GM12873 (cell line): ENCODE measurements around the gene KCNC4.

Experiments used
- TF ChIP-seq, protein P1 (sequence below): IDR thresholded peaks from 2 replicates; pipeline ENCODE4 v1.5.1; 2012; ENCODE audit warnings: low read depth, mild to moderate bottlenecking, moderate library complexity, low read length, control low read depth; ENCODE audit not compliant: insufficient read depth; ENCODE audit errors: missing control alignments

KCNC4 gene

GRCh38 chr1:110215621-110216515 lies 5.8 kb downstream of the KCNC4 start:
- TF ChIP-seq, protein P1, sequence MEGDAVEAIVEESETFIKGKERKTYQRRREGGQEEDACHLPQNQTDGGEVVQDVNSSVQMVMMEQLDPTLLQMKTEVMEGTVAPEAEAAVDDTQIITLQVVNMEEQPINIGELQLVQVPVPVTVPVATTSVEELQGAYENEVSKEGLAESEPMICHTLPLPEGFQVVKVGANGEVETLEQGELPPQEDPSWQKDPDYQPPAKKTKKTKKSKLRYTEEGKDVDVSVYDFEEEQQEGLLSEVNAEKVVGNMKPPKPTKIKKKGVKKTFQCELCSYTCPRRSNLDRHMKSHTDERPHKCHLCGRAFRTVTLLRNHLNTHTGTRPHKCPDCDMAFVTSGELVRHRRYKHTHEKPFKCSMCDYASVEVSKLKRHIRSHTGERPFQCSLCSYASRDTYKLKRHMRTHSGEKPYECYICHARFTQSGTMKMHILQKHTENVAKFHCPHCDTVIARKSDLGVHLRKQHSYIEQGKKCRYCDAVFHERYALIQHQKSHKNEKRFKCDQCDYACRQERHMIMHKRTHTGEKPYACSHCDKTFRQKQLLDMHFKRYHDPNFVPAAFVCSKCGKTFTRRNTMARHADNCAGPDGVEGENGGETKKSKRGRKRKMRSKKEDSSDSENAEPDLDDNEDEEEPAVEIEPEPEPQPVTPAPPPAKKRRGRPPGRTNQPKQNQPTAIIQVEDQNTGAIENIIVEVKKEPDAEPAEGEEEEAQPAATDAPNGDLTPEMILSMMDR = no peak

GRCh38 chr1:110216844-110217444 lies 6.8 kb downstream of the KCNC4 start:
- TF ChIP-seq, protein P1 = no peak

DNA sequence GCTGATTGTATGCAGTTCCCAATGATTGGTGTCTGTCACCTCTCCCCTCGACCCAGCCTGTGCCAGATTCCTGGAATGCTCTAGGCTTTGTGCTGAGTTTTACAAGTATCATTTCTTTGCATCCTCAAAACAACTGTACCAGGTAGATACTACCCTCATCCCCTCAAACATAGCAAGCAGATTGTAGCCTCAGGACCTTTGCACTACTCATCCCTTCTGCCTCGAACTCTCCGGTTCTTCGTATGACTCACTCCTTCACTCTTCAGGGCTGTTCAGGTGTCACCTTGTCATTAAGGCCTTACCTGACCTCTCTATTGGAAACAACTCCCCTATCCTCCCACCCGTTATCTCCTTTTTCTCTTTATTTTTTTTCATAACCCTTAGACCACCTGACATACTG lies 8.0 kb downstream of the KCNC4 start:
- TF ChIP-seq, protein P1 = no peak

DNA sequence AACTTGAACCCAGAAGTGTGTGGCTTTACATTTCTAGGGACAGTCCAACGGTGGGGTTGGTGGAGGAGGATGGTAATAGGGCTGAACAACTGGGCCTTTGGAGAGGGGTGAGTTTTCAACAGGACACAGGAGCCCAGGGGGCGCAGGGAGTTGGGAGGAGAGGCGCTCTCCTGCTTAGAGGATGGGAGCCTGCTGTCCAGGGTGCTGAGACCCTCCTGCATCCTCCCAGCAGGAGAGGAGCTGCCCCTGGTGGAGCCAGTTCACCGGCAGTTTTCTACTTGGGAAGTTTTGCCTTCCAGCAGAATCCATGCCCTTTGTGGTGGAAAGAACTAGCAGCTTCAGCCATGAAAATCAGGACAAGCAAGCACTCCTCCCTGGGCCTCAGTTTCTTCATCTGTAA lies 8.6 kb downstream of the KCNC4 start:
- TF ChIP-seq, protein P1 = no peak

DNA sequence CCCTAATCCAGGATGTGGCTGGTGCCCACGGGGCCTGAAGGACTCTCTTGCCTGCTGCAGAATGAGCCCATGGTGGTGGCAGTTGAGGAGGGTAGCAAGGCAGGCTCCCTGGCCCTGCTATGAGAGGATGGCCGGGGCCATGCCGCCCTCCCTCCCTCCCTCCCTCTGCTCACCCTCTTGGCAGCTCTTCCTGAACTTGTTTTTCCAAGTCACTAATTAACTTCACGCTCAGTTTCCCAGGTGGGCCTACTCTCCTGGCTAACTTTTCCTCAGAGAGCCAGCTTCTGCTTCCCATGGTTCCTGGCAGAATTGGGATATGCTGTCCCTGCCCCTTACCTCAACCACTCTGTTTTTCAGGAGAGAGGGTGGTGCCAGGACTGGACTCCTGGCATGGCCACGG lies 10.2 kb downstream of the KCNC4 start:
- TF ChIP-seq, protein P1 = no peak

DNA sequence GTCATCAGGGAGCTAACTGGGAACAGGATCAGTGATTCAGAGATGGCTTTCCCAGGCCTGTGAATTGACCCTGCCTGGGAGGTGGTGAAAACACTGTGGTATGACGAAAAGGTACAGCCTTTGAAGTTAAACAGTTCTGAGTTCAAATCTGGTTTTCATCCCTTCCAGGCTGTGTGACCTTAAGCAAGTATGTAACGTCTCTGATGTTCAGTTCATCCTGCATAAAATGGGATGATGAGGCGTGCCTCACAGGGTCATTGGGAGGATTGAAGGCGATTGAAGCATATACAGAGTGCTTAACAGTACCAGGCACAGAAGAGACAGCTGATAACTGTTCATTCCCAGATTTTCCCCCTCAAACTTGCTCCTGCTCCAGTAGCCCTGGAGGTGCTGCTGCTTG lies 11.0 kb downstream of the KCNC4 start:
- TF ChIP-seq, protein P1 = no peak

GRCh38 chr1:110223127-110223526 lies 13.0 kb downstream of the KCNC4 start:
- TF ChIP-seq, protein P1 = no peak
